GM12878 (cell line): ENCODE data around the gene REM2. TPM values are rescaled to one million over a fixed set of nuclear protein-coding genes. Genes with fewer than 3 reads are reported as not detected.

Experiments
- ATAC-seq: fragments of 200-7000 bp; cut with Tn5 transposase; 3 replicates; pipeline ENCODE4 v1.9.1; 2020; ENCODE audit warnings: mild to moderate bottlenecking, moderate library complexity
- BruUV-seq: library from RNA; stranded (reverse); fragments of 400-500 nt; replicated peaks from 2 replicates; lab custom pipeline; 2021; lab: Mats Ljungman, UMichigan
- CTCF ChIA-PET: fragments of 300-600 bp; sonication (Branson Sonifier 250); formaldehyde crosslinking; extraction: SDS; loops from one replicate; lab custom pipeline; 2021; ENCODE audit warnings: inconsistent platforms; lab: Yijun Ruan, JAX
- POLR2A ChIA-PET: fragments of 350-600 bp; formaldehyde crosslinking; extraction: SDS; loops from one replicate; lab custom pipeline; 2021; ENCODE audit warnings: inconsistent platforms; lab: Charles Lee
- RAD21 ChIA-PET: fragments of 300-600 bp; sonication (Branson Sonifier 250); formaldehyde crosslinking; loops from one replicate; lab custom pipeline; 2023; ENCODE audit warnings: antibody characterized with exemption; ENCODE audit not compliant: unreplicated experiment; lab: Charles Lee
- SMC1A ChIA-PET: fragments of 300-600 bp; sonication (Branson Sonifier 250); formaldehyde crosslinking; loops from one replicate; lab custom pipeline; 2023; ENCODE audit not compliant: unreplicated experiment, uncharacterized antibody; lab: Charles Lee
- DNase-seq: peaks from one replicate; pipeline ENCODE4 v3.0.0-alpha.2; 2011; ENCODE audit warnings: low read depth, low spot score
- FAIRE-seq: peaks from 3 replicates; lab custom pipeline; 2011; peaks lifted over from hg19 to GRCh38; lab: Jason Lieb, UNC
- H2AFZ ChIP-seq: 2 replicates; pipeline ENCODE4 v1.6.0; 2011; ENCODE audit warnings: low read depth, low read length, control low read depth; ENCODE audit not compliant: control insufficient read depth
- H3K27ac ChIP-seq: 2 replicates; pipeline ENCODE4 v1.5.1; 2011; ENCODE audit warnings: control low read depth; ENCODE audit not compliant: control insufficient read depth, insufficient read depth
- H3K27me3 ChIP-seq, 2 experiments: replicated peaks in 1 of 2; 2 replicates each; pipeline versions ENCODE4 v1.6.0 to v1.6.1; 2011; ENCODE audit warnings: low read length in 1 of 2; ENCODE audit not compliant: control insufficient read depth in 2 of 2, insufficient read depth in 2 of 2
- H3K36me3 ChIP-seq, 2 experiments: 2 replicates each; pipeline ENCODE4 v1.5.1; 2011; ENCODE audit warnings: low read length in 1 of 2; ENCODE audit not compliant: control insufficient read depth in 2 of 2, insufficient read depth in 2 of 2
- H3K4me1 ChIP-seq: 2 replicates; pipeline ENCODE4 v1.6.1; 2011; ENCODE audit warnings: mild to moderate bottlenecking, low read length, moderate library complexity, mixed read lengths; ENCODE audit not compliant: control insufficient read depth, insufficient read depth
- H3K4me2 ChIP-seq: 2 replicates; pipeline ENCODE4 v1.6.0; 2011; ENCODE audit warnings: control low read depth; ENCODE audit not compliant: control insufficient read depth, insufficient read depth
- H3K4me3 ChIP-seq: fragments of 200-600 bp; sonication (generic); 2 replicates; pipeline ENCODE4 v1.5.1; 2016
- H3K79me2 ChIP-seq: 2 replicates; pipeline ENCODE4 v1.6.0; 2011; ENCODE audit warnings: low read length; ENCODE audit not compliant: control insufficient read depth, insufficient read depth
- H3K9ac ChIP-seq: 2 replicates; pipeline ENCODE4 v1.8.0; 2011; ENCODE audit warnings: low read length, control low read depth, mixed read lengths; ENCODE audit not compliant: control insufficient read depth, insufficient read depth
- H3K9me3 ChIP-seq: replicated peaks from 3 replicates; pipeline ENCODE4 v1.5.1; 2011; ENCODE audit warnings: mild to moderate bottlenecking, low read length; ENCODE audit not compliant: control insufficient read depth, insufficient read depth
- H4K20me1 ChIP-seq: 2 replicates; pipeline ENCODE4 v1.6.0; 2011; ENCODE audit not compliant: control insufficient read depth, insufficient read depth
- CBFB ChIP-seq: IDR thresholded peaks from 2 replicates; pipeline ENCODE4 v1.6.1; 2016; ENCODE audit warnings: antibody characterized with exemption, low read depth
- CREB1 ChIP-seq: IDR thresholded peaks from 2 replicates; pipeline ENCODE4 v1.6.1; 2012; ENCODE audit warnings: low read depth, mild to moderate bottlenecking, inconsistent platforms
- EGR1 ChIP-seq, 2 experiments: IDR thresholded peaks; 1 replicate in 1 of 2; 2 replicates in 1 of 2; pipeline ENCODE4 v1.6.1; 2011 to 2012; ENCODE audit warnings: low read depth in 2 of 2, low read length in 2 of 2, borderline replicate concordance in 1 of 2, mild to moderate bottlenecking in 1 of 2, moderate library complexity in 1 of 2
- EP300 ChIP-seq, 2 experiments: fragments of 150-350 bp in 1 of 2; IDR thresholded peaks; 2 replicates each; pipeline ENCODE4 v1.6.1; 2011 to 2012; ENCODE audit warnings: low read depth in 2 of 2, low read length in 2 of 2, borderline replicate concordance in 1 of 2, improper control_type of control experiment in 1 of 2, inconsistent platforms in 1 of 2; ENCODE audit not compliant: control insufficient read depth in 1 of 2
- HDAC6 ChIP-seq: fragments of 200-600 bp; sonication (generic); IDR thresholded peaks from one replicate; pipeline ENCODE4 v1.8.0; 2017; ENCODE audit warnings: antibody characterized with exemption; ENCODE audit not compliant: unreplicated experiment
- MTA2 ChIP-seq: fragments of 450-650 bp; IDR thresholded peaks from 2 replicates; pipeline ENCODE4 v1.6.1; 2016; ENCODE audit warnings: low read depth, mild to moderate bottlenecking, moderate library complexity
- NR2F1 ChIP-seq: fragments of 450-650 bp; conservative IDR thresholded peaks from 2 replicates; pipeline ENCODE4 v1.6.1; 2017; ENCODE audit warnings: mild to moderate bottlenecking
- PML ChIP-seq: IDR thresholded peaks from 2 replicates; pipeline ENCODE4 v1.6.1; 2012; ENCODE audit warnings: low read length, inconsistent platforms
- SUZ12 ChIP-seq: fragments of 200-600 bp; sonication (generic); IDR thresholded peaks from one replicate; pipeline ENCODE4 v1.6.1; 2018; ENCODE audit warnings: antibody characterized with exemption, mild to moderate bottlenecking; ENCODE audit not compliant: unreplicated experiment
- TCF12 ChIP-seq: IDR thresholded peaks from 2 replicates; pipeline ENCODE4 v1.6.1; 2011; ENCODE audit warnings: low read depth, mild to moderate bottlenecking, low read length
- YY1 ChIP-seq: IDR thresholded peaks from 2 replicates; pipeline ENCODE4 v1.6.1; 2011; ENCODE audit warnings: low read depth, mild to moderate bottlenecking, low read length
- WGBS: methylation state at CpG from one replicate; pipeline ENCODE4 v1.1.6; 2016; ENCODE audit warnings: low lambda C conversion rate; ENCODE audit not compliant: insufficient replicate concordance, insufficient coverage; ENCODE audit errors: missing lambda C conversion rate; 5-methylcytosine and 5-hydroxymethylcytosine counted together
- in situ Hi-C: fragments of 300-500 bp; cut with MboI; formaldehyde crosslinking; loops from 9 replicates; pipeline ENCODE4 v1.14.3; 2018; ENCODE audit warnings: mixed read lengths
- intact Hi-C: fragments of 100-400 bp; cut with micrococcal nuclease; formaldehyde crosslinking; loops from one replicate; pipeline ENCODE4 v1.14.2; 2022; ENCODE audit not compliant: unreplicated experiment
- polyA plus RNA-seq, 11 experiments: library from polyadenylated mRNA; depleted of rRNA in 4 of 11; unstranded in 6 of 11; stranded (reverse) in 5 of 11; fragments of >200 nt; fragmentation: Nextera tagmentation in 4 of 11; fragmentation: Illumina TruSeq in 1 of 11; extraction: Ambion mirVana in 4 of 11; extraction: Trizol in 1 of 11; gene quantifications; 1 replicate in 1 of 11; 2 replicates in 10 of 11; pipeline versions ENCODE4 v1.2.1 to v1.2.3, GENCODE V29; 2011 to 2016; ENCODE audit warnings: inconsistent platforms in 2 of 11, missing spikeins in 2 of 11, low read depth in 1 of 11
- total RNA-seq, 4 experiments: library from RNA; depleted of rRNA in 3 of 4; stranded (reverse); fragments of >200 nt in 3 of 4; fragmentation: Illumina TruSeq in 1 of 4; extraction: Trizol in 1 of 4; gene quantifications; 2 replicates each; pipeline versions ENCODE4 v1.2.1 to v1.2.3, GENCODE V29; 2013 to 2021
- TF ChIP-seq, protein P1 (sequence below): fragments of 450-650 bp; IDR thresholded peaks from 2 replicates; pipeline ENCODE4 v1.6.1; 2016; ENCODE audit warnings: mild to moderate bottlenecking, moderate library complexity, borderline replicate concordance
- TF ChIP-seq, protein P2 (sequence below): IDR thresholded peaks from 2 replicates; pipeline ENCODE4 v1.6.1; 2012; ENCODE audit warnings: low read depth, low read length, improper control_type of control experiment

The REM2 gene
- total and polyA plus RNA-seq, 10 of the 15 experiments (the other 5 are each of a cell fraction or from before 2014, with no cell fraction given), result 0.27 to 1.5 (median 0.83) TPM

GRCh38 chr14:22901799-22902198 is 18.8 kb downstream of the REM2 start:
- ATAC-seq (no peak), FAIRE-seq (no peak), DNase-seq (no peak)
- no peak overlapping the region for H3K4me3 ChIP-seq
- no peaks in the 10 kb centered on the region for H3K4me1 ChIP-seq
- no peak overlapping the region for H2AFZ ChIP-seq
- H3K9me3 ChIP-seq, result no peaks in the 10 kb centered on the region
- no peaks in the 10 kb centered on the region for H3K79me2 ChIP-seq
- BruUV-seq, result TSS peak; percentile 12
- H3K9ac ChIP-seq, result no peak overlapping the region
- ChIA-PET CTCF (interaction anchor here (0.8 to 6.7 kb wide), 15 partner anchors 9 to 332 kb away, joined by 3 to 91 read pairs (median 6); partner anchors contain the start of genes LRP10, OXA1L, RBM23 and REM2), SMC1A (interaction anchor here (0.7 to 5.7 kb wide), 12 partner anchors 10 to 89 kb away, joined by 3 to 53 read pairs (median 4); partner anchors contain the start of genes LRP10 and REM2), POLR2A (interaction anchor here (0.7 to 1.7 kb wide), 4 partner anchors 14 to 903 kb away, joined by 4 to 8 read pairs (median 6); partner anchors contain the start of gene REM2), RAD21 (interaction anchor here (0.8 to 4.3 kb wide), 10 partner anchors 13 to 331 kb away, joined by 3 to 56 read pairs (median 4); partner anchors contain the start of gene LRP10)
- intact Hi-C loops (loop anchor here (2.0 to 5.0 kb wide), 3 partner anchors 49 to 331 kb away; no protein-coding TSS in a partner anchor), in situ Hi-C loops (no loop called here)
- H3K4me2 ChIP-seq, result no peak overlapping the region
- H4K20me1 ChIP-seq, result no peaks in the 10 kb centered on the region; the same call in 1 of the 2 replicates
- WGBS, result 97% methylated on average over 7 of the region's 7 CpGs
- H3K27me3 ChIP-seq, result no peaks in the 10 kb centered on the region
- peaks cover 26 to 38% of the 10 kb centered on the region in 2 experiments for H3K36me3 ChIP-seq
- H3K27ac ChIP-seq, result no peak overlapping the region
- no peak for TF ChIP-seq YY1
- TF ChIP-seq, protein P1, sequence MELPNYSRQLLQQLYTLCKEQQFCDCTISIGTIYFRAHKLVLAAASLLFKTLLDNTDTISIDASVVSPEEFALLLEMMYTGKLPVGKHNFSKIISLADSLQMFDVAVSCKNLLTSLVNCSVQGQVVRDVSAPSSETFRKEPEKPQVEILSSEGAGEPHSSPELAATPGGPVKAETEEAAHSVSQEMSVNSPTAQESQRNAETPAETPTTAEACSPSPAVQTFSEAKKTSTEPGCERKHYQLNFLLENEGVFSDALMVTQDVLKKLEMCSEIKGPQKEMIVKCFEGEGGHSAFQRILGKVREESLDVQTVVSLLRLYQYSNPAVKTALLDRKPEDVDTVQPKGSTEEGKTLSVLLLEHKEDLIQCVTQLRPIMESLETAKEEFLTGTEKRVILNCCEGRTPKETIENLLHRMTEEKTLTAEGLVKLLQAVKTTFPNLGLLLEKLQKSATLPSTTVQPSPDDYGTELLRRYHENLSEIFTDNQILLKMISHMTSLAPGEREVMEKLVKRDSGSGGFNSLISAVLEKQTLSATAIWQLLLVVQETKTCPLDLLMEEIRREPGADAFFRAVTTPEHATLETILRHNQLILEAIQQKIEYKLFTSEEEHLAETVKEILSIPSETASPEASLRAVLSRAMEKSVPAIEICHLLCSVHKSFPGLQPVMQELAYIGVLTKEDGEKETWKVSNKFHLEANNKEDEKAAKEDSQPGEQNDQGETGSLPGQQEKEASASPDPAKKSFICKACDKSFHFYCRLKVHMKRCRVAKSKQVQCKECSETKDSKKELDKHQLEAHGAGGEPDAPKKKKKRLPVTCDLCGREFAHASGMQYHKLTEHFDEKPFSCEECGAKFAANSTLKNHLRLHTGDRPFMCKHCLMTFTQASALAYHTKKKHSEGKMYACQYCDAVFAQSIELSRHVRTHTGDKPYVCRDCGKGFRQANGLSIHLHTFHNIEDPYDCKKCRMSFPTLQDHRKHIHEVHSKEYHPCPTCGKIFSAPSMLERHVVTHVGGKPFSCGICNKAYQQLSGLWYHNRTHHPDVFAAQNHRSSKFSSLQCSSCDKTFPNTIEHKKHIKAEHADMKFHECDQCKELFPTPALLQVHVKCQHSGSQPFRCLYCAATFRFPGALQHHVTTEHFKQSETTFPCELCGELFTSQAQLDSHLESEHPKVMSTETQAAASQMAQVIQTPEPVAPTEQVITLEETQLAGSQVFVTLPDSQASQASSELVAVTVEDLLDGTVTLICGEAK, result no peak
- no peak for TF ChIP-seq CREB1
- no peak for TF ChIP-seq NR2F1
- TF ChIP-seq HDAC6, result no peak
- TF ChIP-seq MTA2, result no peak
- no peak for TF ChIP-seq TCF12
- no peak for TF ChIP-seq CBFB
- no peak for TF ChIP-seq EGR1 (IDR thresholded peaks at IDR 0.05; ENCODE audit: borderline replicate concordance in 1 of 2, low read depth in 2 of 2, low read length in 2 of 2)
- no peak for TF ChIP-seq PML
- TF ChIP-seq, protein P2, sequence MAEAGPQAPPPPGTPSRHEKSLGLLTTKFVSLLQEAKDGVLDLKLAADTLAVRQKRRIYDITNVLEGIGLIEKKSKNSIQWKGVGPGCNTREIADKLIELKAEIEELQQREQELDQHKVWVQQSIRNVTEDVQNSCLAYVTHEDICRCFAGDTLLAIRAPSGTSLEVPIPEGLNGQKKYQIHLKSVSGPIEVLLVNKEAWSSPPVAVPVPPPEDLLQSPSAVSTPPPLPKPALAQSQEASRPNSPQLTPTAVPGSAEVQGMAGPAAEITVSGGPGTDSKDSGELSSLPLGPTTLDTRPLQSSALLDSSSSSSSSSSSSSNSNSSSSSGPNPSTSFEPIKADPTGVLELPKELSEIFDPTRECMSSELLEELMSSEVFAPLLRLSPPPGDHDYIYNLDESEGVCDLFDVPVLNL, result no peak
- no peak for TF ChIP-seq EP300 (IDR thresholded peaks at IDR 0.05; ENCODE audit: borderline replicate concordance in 1 of 2, control insufficient read depth in 1 of 2, low read depth in 2 of 2, low read length in 2 of 2)
- no peak for TF ChIP-seq SUZ12
